ENCODE data around the gene CUBN. TPM values are rescaled to one million over a fixed set of nuclear protein-coding genes. Genes with fewer than 3 reads are reported as not detected.

The CUBN gene
- total RNA-seq, 2 experiments from 2014 or later, result 0.80 to 0.81 TPM

DNA sequence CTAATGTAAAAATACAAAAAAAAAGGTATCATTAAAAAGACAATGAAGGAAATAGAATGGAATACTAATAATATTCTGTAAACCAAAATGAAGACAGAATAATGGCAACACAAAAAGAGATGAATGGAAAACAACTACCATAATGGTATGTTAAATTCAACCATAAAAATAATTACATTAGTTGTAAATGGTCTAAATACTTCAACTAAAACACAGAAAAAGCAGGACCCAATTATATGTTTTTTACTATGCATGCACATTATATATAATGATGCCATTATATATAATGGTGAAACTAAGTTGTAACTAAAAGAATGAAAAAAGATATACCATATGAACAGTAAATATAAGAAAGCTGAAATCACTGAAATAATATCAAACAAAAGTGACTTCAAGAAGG is 76.5 kb downstream of the CUBN start:
- DNase-seq, result no peak
- Mint-ChIP-seq H3K9me3 (peaks cover 14% of the 10 kb centered on the region), H3K4me3 (no peak overlapping the region), H3K27me3 (no peaks in the 10 kb centered on the region), H3K27ac (no peak overlapping the region), H3K4me1 (no peaks in the 10 kb centered on the region), H3K36me3 (ENCODE audit: low read depth) (peaks cover 9% of the 10 kb centered on the region)
- POLR2A ChIA-PET, result no interaction called here
- CTCF ChIA-PET, result no interaction called here

DNA sequence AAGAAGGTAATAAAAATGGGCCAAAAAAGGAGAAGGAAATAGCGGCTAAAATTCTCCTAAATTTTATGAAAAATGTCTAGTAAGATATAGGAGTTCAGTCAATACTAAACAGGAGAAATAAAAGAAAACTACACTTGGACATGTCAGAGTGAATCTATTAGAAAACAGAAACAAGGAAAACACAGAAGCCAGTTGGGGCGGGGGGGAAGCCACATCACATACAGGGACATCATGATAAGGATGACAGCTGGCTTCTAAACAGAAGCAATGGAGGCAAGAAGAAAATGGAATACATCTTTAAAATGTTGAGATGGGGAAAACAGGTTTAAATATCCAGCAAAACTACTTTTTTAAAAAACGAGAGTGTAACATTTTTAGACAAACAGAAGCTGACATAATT is 77.8 kb downstream of the CUBN start:
- no peak for DNase-seq
- CTCF ChIA-PET, result no interaction called here
- Mint-ChIP-seq H3K4me3 (no peak overlapping the region), H3K27ac (no peak overlapping the region), H3K9me3 (peaks cover 14% of the 10 kb centered on the region), H3K4me1 (no peaks in the 10 kb centered on the region), H3K27me3 (no peaks in the 10 kb centered on the region), H3K36me3 (ENCODE audit: low read depth) (peaks cover 9% of the 10 kb centered on the region)
- POLR2A ChIA-PET, result no interaction called here

DNA sequence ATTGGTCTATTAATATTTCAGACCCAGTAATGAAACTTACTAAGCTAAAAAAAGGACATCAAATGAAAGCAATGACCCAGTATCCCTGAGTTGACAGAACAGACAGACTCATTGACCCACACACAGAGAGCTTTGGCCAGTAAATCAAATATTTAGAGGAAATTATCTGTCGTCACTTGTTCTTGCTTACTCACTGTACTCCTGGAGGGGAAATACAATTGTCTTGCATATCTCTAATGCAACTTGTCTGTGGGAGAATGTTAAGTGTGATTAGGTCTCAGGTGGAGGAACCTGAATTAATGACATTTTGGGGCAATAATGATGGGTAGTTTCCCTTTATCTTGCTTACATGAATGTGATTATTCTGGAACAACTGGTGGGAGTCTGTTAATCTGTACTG is 80.4 kb downstream of the CUBN start:
- H3K4me3 Mint-ChIP-seq, result no peak overlapping the region
- no peak for DNase-seq
- H3K36me3 Mint-ChIP-seq (ENCODE audit: low read depth), result peaks cover 9% of the 10 kb centered on the region
- no peak overlapping the region for H3K27ac Mint-ChIP-seq
- H3K9me3 Mint-ChIP-seq, result peaks cover 14% of the 10 kb centered on the region
- H3K27me3 Mint-ChIP-seq, result no peaks in the 10 kb centered on the region
- ChIA-PET CTCF (no interaction called here), POLR2A (no interaction called here)
- H3K4me1 Mint-ChIP-seq, result no peaks in the 10 kb centered on the region

DNA sequence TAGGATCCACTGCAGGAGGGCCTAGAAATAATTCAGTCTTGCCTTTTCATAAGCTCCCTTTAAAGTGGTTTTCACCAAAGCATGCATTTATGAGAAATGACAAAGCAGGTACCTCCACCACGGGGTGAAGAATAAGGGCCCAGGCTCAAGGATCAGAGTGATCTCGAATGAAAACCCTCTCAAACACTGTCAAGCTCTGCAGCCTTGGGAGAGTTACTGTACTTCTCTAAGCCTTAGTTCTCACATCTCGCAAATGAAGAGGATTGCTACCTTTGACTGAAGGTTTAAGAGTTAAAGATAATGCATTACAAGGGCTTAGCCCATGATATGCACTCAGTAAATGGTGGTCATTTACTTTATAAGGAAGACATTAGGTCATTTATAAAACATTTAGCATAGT is 81.7 kb downstream of the CUBN start:
- peaks cover 13% of the 10 kb centered on the region for H3K9me3 Mint-ChIP-seq
- H3K27me3 Mint-ChIP-seq, result no peaks in the 10 kb centered on the region
- H3K27ac Mint-ChIP-seq, result no peak overlapping the region
- H3K4me1 Mint-ChIP-seq, result no peaks in the 10 kb centered on the region
- POLR2A ChIA-PET, result no interaction called here
- DNase-seq, result no peak
- H3K4me3 Mint-ChIP-seq, result no peak overlapping the region
- CTCF ChIA-PET, result no interaction called here
- peaks cover 9% of the 10 kb centered on the region for H3K36me3 Mint-ChIP-seq (ENCODE audit: low read depth)

DNA sequence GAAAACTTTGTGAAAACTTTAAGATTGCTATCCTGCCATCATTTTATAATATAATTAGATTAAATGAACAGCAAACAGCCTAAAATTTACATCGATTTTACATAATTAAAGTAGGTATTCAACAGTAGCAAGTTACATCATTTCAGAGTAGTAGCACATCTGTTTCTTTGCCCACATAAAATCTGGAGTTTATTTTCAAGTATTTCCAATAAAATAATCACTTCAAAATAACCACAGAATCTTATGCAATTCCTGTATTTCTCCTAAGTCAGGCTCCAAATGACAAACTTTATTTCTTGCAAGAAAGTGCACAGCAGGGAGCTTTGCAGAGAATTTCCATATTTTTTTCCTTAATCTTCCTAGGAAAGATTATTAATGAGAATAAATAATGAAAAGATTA is 82.6 kb downstream of the CUBN start:
- no peak for DNase-seq
- no peaks in the 10 kb centered on the region for H3K27me3 Mint-ChIP-seq
- no peaks in the 10 kb centered on the region for H3K4me1 Mint-ChIP-seq
- no peak overlapping the region for H3K27ac Mint-ChIP-seq
- peaks cover 8% of the 10 kb centered on the region for H3K36me3 Mint-ChIP-seq (ENCODE audit: low read depth)
- H3K4me3 Mint-ChIP-seq, result no peak overlapping the region
- H3K9me3 Mint-ChIP-seq, result peaks cover 9% of the 10 kb centered on the region
- ChIA-PET POLR2A (no interaction called here), CTCF (no interaction called here)

DNA sequence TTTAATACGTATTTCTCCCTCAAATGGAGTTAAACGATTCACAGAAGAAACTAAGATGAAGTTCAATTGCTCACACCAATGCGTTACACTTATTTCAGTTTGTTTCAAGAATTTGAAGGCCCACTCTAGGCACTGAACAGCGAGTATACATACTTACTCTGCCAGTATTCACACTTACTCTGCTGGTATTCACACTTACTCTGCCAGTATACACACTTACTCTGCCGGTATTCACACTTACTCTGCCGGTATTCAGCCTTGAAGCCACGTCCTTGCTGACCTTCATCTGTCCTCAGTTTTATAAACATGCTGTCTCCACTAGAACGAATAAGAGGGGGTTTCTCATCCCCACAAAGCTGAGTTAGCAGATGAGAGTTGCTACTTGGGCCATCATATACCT is 86.0 kb downstream of the CUBN start:
- no peaks in the 10 kb centered on the region for H3K27me3 Mint-ChIP-seq
- ChIA-PET CTCF (no interaction called here), POLR2A (no interaction called here)
- H3K27ac Mint-ChIP-seq, result no peak overlapping the region
- H3K4me3 Mint-ChIP-seq, result no peak overlapping the region
- no peak for DNase-seq
- no peaks in the 10 kb centered on the region for H3K4me1 Mint-ChIP-seq
- no peaks in the 10 kb centered on the region for H3K36me3 Mint-ChIP-seq (ENCODE audit: low read depth)
- no peaks in the 10 kb centered on the region for H3K9me3 Mint-ChIP-seq

DNA sequence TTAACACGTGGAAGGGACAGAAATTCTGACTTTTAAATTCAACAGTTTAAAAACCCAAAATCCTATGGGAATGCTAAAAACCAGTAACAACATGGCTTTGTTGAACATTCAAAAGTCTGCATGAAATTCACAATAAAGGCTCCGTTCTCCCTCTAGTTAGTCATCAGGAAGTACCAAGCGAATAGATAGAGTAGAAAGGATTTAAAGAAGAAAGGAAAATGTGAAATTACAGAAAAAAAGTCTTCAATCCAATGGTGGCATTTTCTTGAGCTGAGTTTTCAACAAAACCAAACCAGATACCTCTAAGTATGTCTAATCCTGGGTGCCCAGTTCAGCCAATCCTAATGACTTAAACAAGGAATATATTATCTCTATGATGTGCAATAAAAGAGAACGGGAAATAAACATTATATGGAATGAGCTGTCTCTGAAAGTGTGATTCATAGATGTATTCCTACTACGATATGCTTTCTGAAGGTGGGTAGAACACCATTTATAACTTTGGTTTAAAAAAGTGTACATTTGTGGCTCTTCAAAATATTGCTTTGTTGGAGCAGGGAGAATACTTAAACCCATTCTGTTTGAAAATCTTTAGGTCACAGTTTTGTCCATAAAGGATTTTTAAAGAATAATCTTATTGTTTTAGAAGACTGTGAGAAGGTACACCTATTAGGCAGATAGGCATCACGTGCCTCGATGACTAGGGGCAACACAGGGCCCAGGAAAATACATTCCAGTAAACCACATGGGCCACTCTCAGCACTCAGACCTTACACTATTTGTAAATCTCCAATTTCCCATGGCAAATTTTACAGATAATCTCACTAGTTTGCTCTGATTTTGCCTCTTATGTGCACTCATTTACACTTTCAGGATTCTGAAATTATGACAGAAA is 87.7 kb downstream of the CUBN start:
- Mint-ChIP-seq H3K27me3 (no peaks in the 10 kb centered on the region), H3K36me3 (ENCODE audit: low read depth) (no peaks in the 10 kb centered on the region), H3K4me3 (no peak overlapping the region), H3K27ac (no peak overlapping the region), H3K9me3 (peaks cover 2% of the 10 kb centered on the region), H3K4me1 (no peaks in the 10 kb centered on the region)
- ChIA-PET CTCF (no interaction called here), POLR2A (no interaction called here)
- DNase-seq, result no peak

DNA sequence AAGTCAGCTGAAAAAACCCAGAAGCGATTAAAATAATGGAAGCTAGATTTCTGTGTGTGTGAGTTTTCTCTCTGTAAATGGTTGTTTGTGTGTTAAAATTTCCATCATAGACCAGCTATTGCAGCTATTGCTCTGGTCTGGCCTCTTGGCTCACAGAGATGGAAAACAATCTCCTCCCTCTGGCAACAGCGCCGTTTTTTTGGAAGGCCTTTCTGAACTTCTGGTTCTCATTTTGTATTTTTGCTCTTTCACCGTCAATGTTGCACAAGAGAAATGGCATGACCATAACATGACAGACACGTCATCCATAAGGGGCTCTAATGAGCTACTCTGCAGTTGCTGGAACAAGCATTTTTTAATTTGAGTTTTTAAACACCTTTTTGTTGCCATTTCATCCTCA is 91.0 kb downstream of the CUBN start:
- H3K4me3 Mint-ChIP-seq, result no peak overlapping the region
- POLR2A ChIA-PET, result no interaction called here
- H3K27me3 Mint-ChIP-seq, result no peaks in the 10 kb centered on the region
- peaks cover 6% of the 10 kb centered on the region for H3K4me1 Mint-ChIP-seq
- no peak for DNase-seq
- CTCF ChIA-PET, result no interaction called here
- H3K27ac Mint-ChIP-seq, result no peak overlapping the region
- H3K9me3 Mint-ChIP-seq, result peaks cover 2% of the 10 kb centered on the region
- H3K36me3 Mint-ChIP-seq (ENCODE audit: low read depth), result peaks cover 6% of the 10 kb centered on the region

DNA sequence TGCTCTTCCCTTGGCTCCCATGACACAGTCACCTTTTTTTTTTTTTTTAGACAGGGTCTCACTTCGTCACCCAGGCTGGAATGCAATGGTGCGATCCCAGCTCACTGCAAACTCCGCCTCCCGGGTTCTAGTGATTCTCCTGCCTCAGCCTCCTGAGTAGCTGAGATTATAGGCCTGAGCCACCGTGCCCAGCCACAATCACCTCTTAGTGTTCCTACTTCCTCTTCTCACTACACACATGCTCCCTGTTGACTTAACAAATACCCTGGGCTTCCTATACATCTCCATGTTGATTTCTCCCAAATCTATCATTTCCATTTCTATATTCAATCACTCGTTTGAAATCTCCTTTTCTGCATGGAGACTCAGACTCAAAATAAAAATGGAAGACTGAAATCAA is 91.7 kb downstream of the CUBN start:
- Mint-ChIP-seq H3K27me3 (no peaks in the 10 kb centered on the region), H3K9me3 (peaks cover 2% of the 10 kb centered on the region), H3K4me1 (peaks cover 13% of the 10 kb centered on the region), H3K27ac (no peak overlapping the region), H3K4me3 (no peak overlapping the region), H3K36me3 (ENCODE audit: low read depth) (peaks cover 8% of the 10 kb centered on the region)
- ChIA-PET POLR2A (interaction anchor here (2.4 kb wide), 1 partner anchor 192 kb away, joined by 8 read pairs; no protein-coding TSS in a partner anchor), CTCF (no interaction called here)
- no peak for DNase-seq

DNA sequence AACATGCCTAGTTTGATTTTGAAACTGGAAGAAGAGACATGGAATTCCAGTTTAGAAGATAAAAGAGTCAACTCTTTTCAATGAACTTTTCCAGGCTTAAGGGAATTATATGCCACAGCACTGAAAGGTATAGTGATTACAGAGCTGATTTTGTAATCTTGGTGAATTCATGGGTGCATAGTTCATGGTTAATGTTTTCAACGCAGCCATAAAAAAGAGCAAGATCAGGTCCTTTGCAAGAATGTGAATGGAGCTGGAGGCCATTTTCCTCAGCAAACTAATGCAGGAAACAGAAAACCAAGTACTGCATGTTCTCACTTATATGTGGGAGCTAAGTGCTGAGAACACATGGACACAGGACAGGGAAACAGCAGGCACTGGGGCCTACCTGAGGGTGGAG is 94.2 kb downstream of the CUBN start:
- Mint-ChIP-seq H3K27ac (no peak overlapping the region), H3K36me3 (ENCODE audit: low read depth) (peaks cover 11% of the 10 kb centered on the region), H3K4me1 (peaks cover 29% of the 10 kb centered on the region), H3K4me3 (no peak overlapping the region), H3K9me3 (peaks cover 2% of the 10 kb centered on the region), H3K27me3 (no peaks in the 10 kb centered on the region)
- POLR2A ChIA-PET, result interaction anchor here (2.4 kb wide), 1 partner anchor 195 kb away, joined by 8 read pairs; no protein-coding TSS in a partner anchor
- DNase-seq, result no peak
- CTCF ChIA-PET, result no interaction called here

DNA sequence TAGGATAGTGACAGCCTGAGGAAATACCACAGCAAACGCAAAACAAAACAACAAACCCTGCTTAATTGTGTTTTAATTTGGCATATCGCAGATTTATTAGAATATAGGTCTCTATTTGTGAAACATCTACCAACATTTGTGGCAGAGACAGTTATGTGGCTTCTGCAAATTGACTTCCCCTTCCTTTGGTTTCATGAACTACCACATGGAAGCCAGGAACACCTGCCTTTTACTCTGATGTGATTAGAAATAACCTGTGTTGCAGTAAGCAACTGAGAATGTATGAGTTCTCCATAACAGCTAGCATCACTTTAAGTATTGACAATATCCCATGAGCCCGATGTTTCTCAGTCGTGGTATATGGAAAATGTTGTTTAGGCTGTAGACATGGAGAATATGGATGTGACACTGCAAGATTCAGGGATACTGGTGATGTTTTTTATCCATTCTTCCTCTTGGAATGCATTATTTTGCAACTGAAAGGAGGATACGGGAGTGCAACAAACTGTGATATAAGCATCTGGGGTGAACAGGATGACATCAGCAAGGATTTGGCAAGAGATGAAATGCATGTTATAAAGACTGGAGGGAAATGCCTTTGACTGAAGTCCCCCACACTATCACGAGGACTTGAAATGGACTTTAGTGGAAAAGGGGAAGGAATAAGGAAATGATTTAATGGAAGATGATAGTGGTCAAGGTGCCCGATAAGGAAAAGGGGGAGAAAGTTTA is 95.9 kb downstream of the CUBN start:
- Mint-ChIP-seq H3K27me3 (no peaks in the 10 kb centered on the region), H3K27ac (no peak overlapping the region), H3K4me3 (no peak overlapping the region), H3K4me1 (peaks cover 44% of the 10 kb centered on the region), H3K9me3 (peaks cover 2% of the 10 kb centered on the region), H3K36me3 (ENCODE audit: low read depth) (peaks cover 11% of the 10 kb centered on the region)
- ChIA-PET POLR2A (no interaction called here), CTCF (no interaction called here)
- no peak for DNase-seq

DNA sequence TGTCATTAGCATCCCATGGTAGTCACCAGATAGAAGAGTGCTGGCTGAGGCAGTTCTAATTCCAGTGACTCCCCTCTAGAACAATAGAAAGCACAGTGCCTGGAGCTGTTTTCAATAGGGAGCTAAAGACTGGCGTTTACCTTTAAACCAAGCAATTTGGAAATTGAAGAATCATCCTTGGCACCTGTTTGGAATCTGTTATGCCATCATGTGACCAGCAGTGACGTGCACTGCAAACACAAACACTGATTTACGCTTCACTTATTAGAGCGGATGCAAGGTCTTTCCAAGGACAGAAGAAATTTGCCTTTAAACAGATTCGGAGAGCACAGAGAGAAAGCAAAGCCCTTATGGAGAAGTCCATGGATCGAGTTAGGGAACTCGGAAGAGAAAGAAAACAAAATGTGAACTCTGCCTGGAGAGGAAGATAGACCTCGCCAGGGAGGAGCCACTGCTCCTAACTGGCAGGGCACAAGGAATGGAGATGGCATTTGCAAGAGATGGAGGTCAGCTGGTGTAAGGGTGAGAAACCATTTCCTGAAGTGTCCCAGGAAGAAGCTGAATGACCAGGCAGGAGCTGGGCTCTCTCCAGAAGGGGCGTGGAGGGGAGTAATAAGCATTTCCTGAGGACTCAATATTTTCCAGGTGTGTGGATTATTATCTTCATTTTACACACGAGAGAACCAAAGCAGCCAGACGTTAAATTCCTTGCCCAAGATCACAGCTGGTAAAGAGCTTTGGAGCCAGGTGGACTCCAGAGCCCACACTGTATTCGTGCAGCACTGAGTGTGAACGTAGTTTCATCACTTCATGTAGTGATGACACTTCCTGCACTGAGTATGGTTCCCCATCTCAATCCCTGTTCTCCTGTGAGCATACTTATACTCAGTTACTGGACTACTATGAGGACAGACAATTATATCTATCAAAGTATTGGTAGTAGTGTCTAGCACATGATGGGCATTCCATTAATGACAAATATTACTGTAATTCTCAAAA is 97.7 kb downstream of the CUBN start:
- Mint-ChIP-seq H3K27ac (no peak overlapping the region), H3K4me3 (no peak overlapping the region), H3K4me1 (peaks cover 58% of the 10 kb centered on the region), H3K9me3 (no peaks in the 10 kb centered on the region), H3K27me3 (no peaks in the 10 kb centered on the region), H3K36me3 (ENCODE audit: low read depth) (peaks cover 11% of the 10 kb centered on the region)
- CTCF ChIA-PET, result interaction anchor here (1.6 kb wide), 1 partner anchor 179 kb away, joined by 3 read pairs; no protein-coding TSS in a partner anchor
- no peak for DNase-seq
- POLR2A ChIA-PET, result interaction anchor here (1.1 to 1.2 kb wide), 2 partner anchors 140 to 200 kb away, joined by 3 read pairs; no protein-coding TSS in a partner anchor
